Keratinocyte (primary cell): ENCODE measurements around the gene PFKFB4. TPM values are rescaled to one million over a fixed set of nuclear protein-coding genes. Genes with fewer than 3 reads are reported as not detected.
"Not testable (repeated sequence)": the region's sequence is repeated elsewhere in the genome, so short reads cannot be mapped to it uniquely, and the experiment has no call there.

Experiments
- DNase-seq: peaks from one replicate; pipeline ENCODE4 v3.0.0-alpha.2; 2011; ENCODE audit warnings: low read depth, missing footprints, low spot score
- FAIRE-seq: peaks from 2 replicates; lab custom pipeline; 2011; peaks lifted over from hg19 to GRCh38; lab: Jason Lieb, UNC
- H2AFZ ChIP-seq: 2 replicates; pipeline ENCODE4 v1.6.0; 2012; ENCODE audit warnings: low read length, control low read depth, inconsistent platforms; ENCODE audit not compliant: control insufficient read depth
- H3K27ac ChIP-seq: 2 replicates; pipeline ENCODE4 v1.5.1; 2011; ENCODE audit warnings: low read length; ENCODE audit not compliant: control insufficient read depth, insufficient read depth
- H3K27me3 ChIP-seq: 3 replicates; pipeline ENCODE4 v1.6.0; 2011; ENCODE audit warnings: low read length; ENCODE audit not compliant: control insufficient read depth, insufficient read depth; ENCODE audit errors: extremely low read depth
- H3K36me3 ChIP-seq, 2 experiments: 2 replicates in 1 of 2; 3 replicates in 1 of 2; pipeline ENCODE4 v1.5.1; 2011; ENCODE audit warnings: low read length in 2 of 2, mild to moderate bottlenecking in 1 of 2; ENCODE audit not compliant: control insufficient read depth in 2 of 2, insufficient read depth in 2 of 2; ENCODE audit errors: extremely low read depth in 1 of 2
- H3K4me1 ChIP-seq: 3 replicates; pipeline ENCODE4 v1.5.1; 2011; ENCODE audit warnings: low read length; ENCODE audit not compliant: control insufficient read depth, insufficient read depth; ENCODE audit errors: extremely low read depth
- H3K4me2 ChIP-seq: 3 replicates; pipeline ENCODE4 v1.6.0; 2011; ENCODE audit warnings: low read depth, low read length; ENCODE audit not compliant: control insufficient read depth, insufficient read depth; ENCODE audit errors: extremely low read depth
- H3K4me3 ChIP-seq, 3 experiments: fragments of 200-600 bp in 1 of 3; sonication (generic) in 1 of 3; 2 replicates in 2 of 3; 3 replicates in 1 of 3; pipeline ENCODE4 v1.5.1; 2011 to 2016; ENCODE audit warnings: low read length in 3 of 3, mild to moderate bottlenecking in 3 of 3, control low read depth in 2 of 3, inconsistent platforms in 1 of 3, low read depth in 1 of 3, mixed read lengths in 1 of 3, mixed run types in 1 of 3, moderate library complexity in 1 of 3; ENCODE audit not compliant: control insufficient read depth in 2 of 3, insufficient read depth in 2 of 3; ENCODE audit errors: extremely low read depth in 1 of 3
- H3K79me2 ChIP-seq: 2 replicates; pipeline ENCODE4 v1.6.0; 2012; ENCODE audit warnings: low read length; ENCODE audit not compliant: control insufficient read depth, insufficient read depth
- H3K9ac ChIP-seq: 3 replicates; pipeline ENCODE4 v1.6.0; 2011; ENCODE audit warnings: low read length; ENCODE audit not compliant: control insufficient read depth, insufficient read depth; ENCODE audit errors: extremely low read depth
- H3K9me1 ChIP-seq: 3 replicates; pipeline ENCODE4 v1.6.0; 2011; ENCODE audit warnings: low read length; ENCODE audit not compliant: control insufficient read depth, insufficient read depth; ENCODE audit errors: extremely low read depth
- H3K9me3 ChIP-seq: 2 replicates; pipeline ENCODE4 v1.5.1; 2012; ENCODE audit warnings: low read depth, low read length; ENCODE audit not compliant: control insufficient read depth
- H4K20me1 ChIP-seq: 3 replicates; pipeline ENCODE4 v1.6.0; 2011; ENCODE audit warnings: low read length; ENCODE audit not compliant: control insufficient read depth, insufficient read depth; ENCODE audit errors: extremely low read depth
- CTCF ChIP-seq, 3 experiments: IDR thresholded peaks in 1 of 3; conservative IDR thresholded peaks in 1 of 3; optimal IDR thresholded peaks in 1 of 3; 2 replicates in 2 of 3; 3 replicates in 1 of 3; pipeline versions ENCODE3 to v1.5.1; 2011; ENCODE audit warnings: low read length in 3 of 3, mild to moderate bottlenecking in 3 of 3, moderate library complexity in 2 of 3, control low read depth in 1 of 3, inconsistent platforms in 1 of 3; ENCODE audit not compliant: insufficient read depth in 2 of 3; ENCODE audit errors: extremely low read depth in 1 of 3
- EZH2 ChIP-seq: IDR thresholded peaks from one replicate; pipeline ENCODE4 v1.6.1; 2012; ENCODE audit warnings: inconsistent platforms, mild to moderate bottlenecking, low read length, moderate library complexity
- dilution Hi-C: fragments of 300-500 bp; cut with MboI; formaldehyde crosslinking; loops from one replicate; pipeline ENCODE4 v1.7.0; 2020; ENCODE audit warnings: low sequenced_read_pairs; ENCODE audit not compliant: extremely low pct_ligation_motif_present
- polyA plus RNA-seq, 5 experiments: library from polyadenylated mRNA; depleted of rRNA in 3 of 5; stranded (reverse) in 3 of 5; stranded (forward) in 1 of 5; unstranded in 1 of 5; fragments of >200 nt; gene quantifications; 1 replicate in 1 of 5; 2 replicates in 3 of 5; 3 replicates in 1 of 5; pipeline versions ENCODE4 v1.2.1 to v1.2.3, GENCODE V29; 2011 to 2012; ENCODE audit warnings: missing spikeins in 2 of 5, low read depth in 1 of 5, low replicate concordance in 1 of 5

PFKFB4 gene
- polyA plus RNA-seq, 1 donor (not counting 4 experiments of a cell fraction or from before 2014, with no cell fraction given) = 15.1 TPM

GRCh38 chr3:48532271-48532976, 24.2 kb downstream of the PFKFB4 start:
- no peak for DNase-seq
- Histone ChIP-seq H3K9me3 (no peaks in the 10 kb centered on the region), H4K20me1 (no peaks in the 10 kb centered on the region), H3K9ac (no peak overlapping the region), H3K4me1 (peaks cover 11% of the 10 kb centered on the region), H3K79me2 (no peaks in the 10 kb centered on the region), H3K27ac (no peak overlapping the region), H3K27me3 (no peaks in the 10 kb centered on the region), H3K36me3 (peaks cover 20 to 29% of the 10 kb centered on the region in 2 experiments), H3K4me3 (no peak overlapping the region), H3K9me1 (no peaks in the 10 kb centered on the region), H2AFZ (no peak overlapping the region), H3K4me2 (no peak overlapping the region)
- no peak for FAIRE-seq
- TF ChIP-seq EZH2 = no peak
- no peak for TF ChIP-seq CTCF (optimal IDR thresholded peaks at IDR 0.05 in 1 of 3, IDR thresholded peaks at IDR 0.05 in 1 of 3, conservative IDR thresholded peaks at IDR 0.05 in 1 of 3; ENCODE audit: extremely low read depth in 1 of 3, insufficient read depth in 2 of 3, low read length in 3 of 3)
- dilution Hi-C loops = no loop called here

DNA sequence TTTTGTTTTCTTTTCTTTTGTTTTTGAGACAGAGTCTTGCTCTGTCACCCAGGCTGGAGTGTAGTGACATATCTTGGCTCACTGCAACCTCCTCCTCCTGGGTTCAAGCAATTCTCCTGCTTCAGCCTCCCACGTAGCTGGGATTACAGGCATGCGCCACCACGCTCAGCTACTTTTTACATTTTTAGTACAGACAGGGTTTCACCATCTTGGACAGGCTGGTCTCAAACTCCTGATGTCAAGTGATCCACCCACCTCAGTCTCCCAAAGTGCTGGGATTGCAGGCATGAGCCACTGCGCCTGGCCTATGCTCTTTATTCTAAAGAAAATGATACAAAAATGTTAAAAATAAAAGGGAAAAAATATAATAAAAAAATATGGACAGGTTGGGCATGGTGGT, 25.9 kb downstream of the PFKFB4 start:
- H3K9ac ChIP-seq, H2AFZ ChIP-seq, H3K27ac ChIP-seq, FAIRE-seq, DNase-seq, H3K4me2 ChIP-seq, H3K4me1 ChIP-seq, H4K20me1 ChIP-seq, H3K4me3 ChIP-seq, H3K27me3 ChIP-seq, H3K9me3 ChIP-seq, dilution Hi-C loops, H3K79me2 ChIP-seq, H3K9me1 ChIP-seq: not testable (repeated sequence)
- peaks cover 7 to 22% of the 10 kb centered on the region in 2 experiments for H3K36me3 ChIP-seq

DNA sequence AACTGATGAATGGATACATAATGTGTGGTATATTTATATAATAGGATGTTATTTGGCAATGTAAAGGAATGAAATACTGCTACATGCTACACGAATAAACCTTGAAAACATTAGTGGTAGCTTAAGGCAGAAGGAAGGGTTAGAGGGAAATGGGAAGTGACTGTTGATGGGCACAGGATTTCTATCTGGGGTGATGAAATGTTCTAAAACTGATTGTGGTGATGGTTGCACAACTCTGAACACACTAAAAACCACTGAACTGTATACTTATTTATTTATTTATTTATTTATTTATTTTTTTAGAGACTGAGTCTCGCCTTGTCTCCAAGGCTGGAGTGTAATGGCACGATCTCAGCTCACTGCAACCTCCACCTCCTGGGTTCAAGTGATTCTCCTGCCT, 27.8 kb downstream of the PFKFB4 start:
- H3K9ac ChIP-seq = no peak overlapping the region
- dilution Hi-C loops = no loop called here
- no peaks in the 10 kb centered on the region for H3K27me3 ChIP-seq
- H3K27ac ChIP-seq = no peak overlapping the region
- H3K9me1 ChIP-seq = no peaks in the 10 kb centered on the region
- FAIRE-seq (no peak), DNase-seq (no peak)
- H3K79me2 ChIP-seq = no peaks in the 10 kb centered on the region
- peaks cover 16 to 17% of the 10 kb centered on the region in 2 experiments for H3K36me3 ChIP-seq
- H3K4me1 ChIP-seq = no peaks in the 10 kb centered on the region
- H3K4me2 ChIP-seq = no peak overlapping the region
- TF ChIP-seq EZH2 (no peak), CTCF (optimal IDR thresholded peaks at IDR 0.05 in 1 of 3, IDR thresholded peaks at IDR 0.05 in 1 of 3, conservative IDR thresholded peaks at IDR 0.05 in 1 of 3; ENCODE audit: extremely low read depth in 1 of 3, insufficient read depth in 2 of 3, low read length in 3 of 3) (no peak)
- no peak overlapping the region for H2AFZ ChIP-seq
- H3K9me3 ChIP-seq = no peaks in the 10 kb centered on the region
- no peaks in the 10 kb centered on the region for H4K20me1 ChIP-seq
- no peak overlapping the region for H3K4me3 ChIP-seq
